ENCODE results near the gene CCDC159.

DNA sequence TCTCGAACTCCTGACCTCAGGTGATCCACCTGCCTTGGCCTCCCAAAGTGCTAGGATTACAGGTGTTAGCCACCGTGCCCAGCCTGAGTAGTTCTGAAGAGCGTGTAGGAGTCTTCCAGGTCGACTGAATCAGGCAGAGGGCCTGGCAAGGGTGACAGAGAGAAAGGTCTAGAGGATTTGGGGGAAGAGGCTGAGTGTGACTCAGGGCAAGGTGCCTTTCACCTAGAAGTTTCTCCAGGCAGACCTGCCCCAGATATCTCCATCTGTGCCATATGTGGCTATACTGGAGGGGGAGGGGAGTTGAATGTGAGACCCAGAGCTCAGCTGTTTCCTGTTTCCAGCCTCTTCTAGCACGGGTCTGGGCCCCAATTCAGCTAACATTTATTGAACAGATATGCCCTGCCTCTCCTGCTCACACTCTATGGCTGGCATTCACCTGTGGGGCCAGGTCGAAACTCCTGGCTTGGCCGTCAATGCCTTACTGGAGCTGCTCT, 1.3 kb downstream of the CCDC159 start:
- TF ChIP-seq, protein P1, sequence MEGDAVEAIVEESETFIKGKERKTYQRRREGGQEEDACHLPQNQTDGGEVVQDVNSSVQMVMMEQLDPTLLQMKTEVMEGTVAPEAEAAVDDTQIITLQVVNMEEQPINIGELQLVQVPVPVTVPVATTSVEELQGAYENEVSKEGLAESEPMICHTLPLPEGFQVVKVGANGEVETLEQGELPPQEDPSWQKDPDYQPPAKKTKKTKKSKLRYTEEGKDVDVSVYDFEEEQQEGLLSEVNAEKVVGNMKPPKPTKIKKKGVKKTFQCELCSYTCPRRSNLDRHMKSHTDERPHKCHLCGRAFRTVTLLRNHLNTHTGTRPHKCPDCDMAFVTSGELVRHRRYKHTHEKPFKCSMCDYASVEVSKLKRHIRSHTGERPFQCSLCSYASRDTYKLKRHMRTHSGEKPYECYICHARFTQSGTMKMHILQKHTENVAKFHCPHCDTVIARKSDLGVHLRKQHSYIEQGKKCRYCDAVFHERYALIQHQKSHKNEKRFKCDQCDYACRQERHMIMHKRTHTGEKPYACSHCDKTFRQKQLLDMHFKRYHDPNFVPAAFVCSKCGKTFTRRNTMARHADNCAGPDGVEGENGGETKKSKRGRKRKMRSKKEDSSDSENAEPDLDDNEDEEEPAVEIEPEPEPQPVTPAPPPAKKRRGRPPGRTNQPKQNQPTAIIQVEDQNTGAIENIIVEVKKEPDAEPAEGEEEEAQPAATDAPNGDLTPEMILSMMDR (conservative IDR thresholded peaks at IDR 0.05; ENCODE audit: low read depth, low read length): no peak
- TF ChIP-seq POLR2A (IDR thresholded peaks at IDR 0.05; ENCODE audit: low read depth, low read length) (no peak), RAD21 (IDR thresholded peaks at IDR 0.05; ENCODE audit: low read length) (no peak), RFX5 (IDR thresholded peaks at IDR 0.05; ENCODE audit: low read depth, low read length) (no peak), SMC3 (IDR thresholded peaks at IDR 0.05; ENCODE audit: low read depth, low read length) (no peak)
- TF ChIP-seq, protein P2, sequence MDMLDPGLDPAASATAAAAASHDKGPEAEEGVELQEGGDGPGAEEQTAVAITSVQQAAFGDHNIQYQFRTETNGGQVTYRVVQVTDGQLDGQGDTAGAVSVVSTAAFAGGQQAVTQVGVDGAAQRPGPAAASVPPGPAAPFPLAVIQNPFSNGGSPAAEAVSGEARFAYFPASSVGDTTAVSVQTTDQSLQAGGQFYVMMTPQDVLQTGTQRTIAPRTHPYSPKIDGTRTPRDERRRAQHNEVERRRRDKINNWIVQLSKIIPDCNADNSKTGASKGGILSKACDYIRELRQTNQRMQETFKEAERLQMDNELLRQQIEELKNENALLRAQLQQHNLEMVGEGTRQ (IDR thresholded peaks at IDR 0.05; ENCODE audit: low read depth, low read length): no peak

Measured in IMR-90 (cell line).